ENCODE data around the gene ALDH1A3. TPM values are rescaled to one million over a fixed set of nuclear protein-coding genes. Genes with fewer than 3 reads are reported as not detected.

ALDH1A3 gene
- total RNA-seq, 1 experiment from 2014 or later: 248 TPM

DNA sequence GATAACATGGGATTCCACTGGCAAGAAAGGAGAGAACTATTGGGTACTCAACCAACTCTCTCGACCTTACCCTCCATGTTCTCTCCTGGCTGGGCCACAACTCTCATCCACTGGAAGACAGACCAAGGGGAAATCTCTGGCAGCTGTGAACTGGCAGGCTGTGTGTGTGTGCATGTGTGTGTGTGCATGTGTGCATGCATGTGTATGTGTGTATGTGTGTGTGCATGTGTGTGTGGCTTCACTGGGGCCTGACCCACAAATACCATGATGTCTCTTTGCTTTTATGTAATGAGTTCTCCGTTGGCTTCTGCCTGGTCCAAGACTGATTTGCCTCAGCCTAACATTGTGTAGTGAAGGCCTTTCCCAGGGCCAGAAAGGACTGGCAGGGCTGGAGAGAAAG is 4.1 kb upstream of the ALDH1A3 start:
- Histone ChIP-seq H3K9ac (ENCODE audit: low read length) (no peak overlapping the region), H3K9me3 (ENCODE audit: control insufficient read depth in 1 of 2, insufficient read depth in 1 of 2, low read depth in 1 of 2, low read length in 2 of 2) (no peaks in the 10 kb centered on the region), H3K27me3 (ENCODE audit: insufficient read depth, low read length) (no peaks in the 10 kb centered on the region), H3K27ac (ENCODE audit: low read depth, low read length) (no peak overlapping the region), H3K4me1 (ENCODE audit: control insufficient read depth in 1 of 2, insufficient read depth in 2 of 2, low read length in 2 of 2) (peaks cover 21 to 45% of the 10 kb centered on the region in 2 experiments), H4K20me1 (ENCODE audit: insufficient read depth) (no peaks in the 10 kb centered on the region), H3K4me2 (ENCODE audit: low read length) (no peak overlapping the region), H3K4me3 (replicated peaks in 1 of 2; ENCODE audit: low read depth in 1 of 2, low read length in 2 of 2) (no peak overlapping the region), H2AFZ (ENCODE audit: low read depth, low read length, poor library complexity, severe bottlenecking) (no peak overlapping the region), H3K36me3 (ENCODE audit: control insufficient read depth in 1 of 2, insufficient read depth in 2 of 2, low read length in 2 of 2) (no peaks in the 10 kb centered on the region), H3K9me2 (ENCODE audit: insufficient read depth) (no peaks in the 10 kb centered on the region), H3K79me2 (ENCODE audit: insufficient read depth, low read length) (peaks cover 20% of the 10 kb centered on the region)
- no peak for DNase-seq (ENCODE audit: low read depth, low spot score)
- ChIA-PET RAD21 (ENCODE audit: low non-redundant PET in 1 of 2, low total read pairs in 2 of 2, uncharacterized antibody in 2 of 2, unreplicated experiment in 2 of 2) (no interaction called here), POLR2A (no interaction called here), CTCF (interaction anchor here (1.6 kb wide), 1 partner anchor 204 kb away, joined by 5 read pairs; no protein-coding TSS in a partner anchor)
- ATAC-seq: no peak
- no TSS peak for BruUV-seq (replicated peaks)
- TF ChIP-seq FOSL1 (IDR thresholded peaks at IDR 0.05; ENCODE audit: low read depth) (no peak), SP1 (IDR thresholded peaks at IDR 0.05; ENCODE audit: low read depth) (no peak), POLR2AphosphoS5 (IDR thresholded peaks at IDR 0.05; ENCODE audit: low read depth, low read length) (no peak), CBX3 (IDR thresholded peaks at IDR 0.05; ENCODE audit: low read depth) (no peak), ZFX (IDR thresholded peaks at IDR 0.05) (no peak), EZH2 (IDR thresholded peaks at IDR 0.05) (no peak), TCF7L2 (IDR thresholded peaks at IDR 0.05; ENCODE audit: borderline replicate concordance, extremely low read depth, insufficient read depth, insufficient read length) (no peak)
- TF ChIP-seq, protein P1, sequence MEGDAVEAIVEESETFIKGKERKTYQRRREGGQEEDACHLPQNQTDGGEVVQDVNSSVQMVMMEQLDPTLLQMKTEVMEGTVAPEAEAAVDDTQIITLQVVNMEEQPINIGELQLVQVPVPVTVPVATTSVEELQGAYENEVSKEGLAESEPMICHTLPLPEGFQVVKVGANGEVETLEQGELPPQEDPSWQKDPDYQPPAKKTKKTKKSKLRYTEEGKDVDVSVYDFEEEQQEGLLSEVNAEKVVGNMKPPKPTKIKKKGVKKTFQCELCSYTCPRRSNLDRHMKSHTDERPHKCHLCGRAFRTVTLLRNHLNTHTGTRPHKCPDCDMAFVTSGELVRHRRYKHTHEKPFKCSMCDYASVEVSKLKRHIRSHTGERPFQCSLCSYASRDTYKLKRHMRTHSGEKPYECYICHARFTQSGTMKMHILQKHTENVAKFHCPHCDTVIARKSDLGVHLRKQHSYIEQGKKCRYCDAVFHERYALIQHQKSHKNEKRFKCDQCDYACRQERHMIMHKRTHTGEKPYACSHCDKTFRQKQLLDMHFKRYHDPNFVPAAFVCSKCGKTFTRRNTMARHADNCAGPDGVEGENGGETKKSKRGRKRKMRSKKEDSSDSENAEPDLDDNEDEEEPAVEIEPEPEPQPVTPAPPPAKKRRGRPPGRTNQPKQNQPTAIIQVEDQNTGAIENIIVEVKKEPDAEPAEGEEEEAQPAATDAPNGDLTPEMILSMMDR (IDR thresholded peaks at IDR 0.05 in 2 of 3, conservative IDR thresholded peaks at IDR 0.05 in 1 of 3; ENCODE audit: borderline replicate concordance in 1 of 3, insufficient read depth in 1 of 3, low read depth in 2 of 3, low read length in 2 of 3): no peak
- TF ChIP-seq, protein P2, sequence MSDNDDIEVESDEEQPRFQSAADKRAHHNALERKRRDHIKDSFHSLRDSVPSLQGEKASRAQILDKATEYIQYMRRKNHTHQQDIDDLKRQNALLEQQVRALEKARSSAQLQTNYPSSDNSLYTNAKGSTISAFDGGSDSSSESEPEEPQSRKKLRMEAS (IDR thresholded peaks at IDR 0.05): no peak
- TF ChIP-seq, protein P3, sequence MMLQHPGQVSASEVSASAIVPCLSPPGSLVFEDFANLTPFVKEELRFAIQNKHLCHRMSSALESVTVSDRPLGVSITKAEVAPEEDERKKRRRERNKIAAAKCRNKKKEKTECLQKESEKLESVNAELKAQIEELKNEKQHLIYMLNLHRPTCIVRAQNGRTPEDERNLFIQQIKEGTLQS (IDR thresholded peaks at IDR 0.05): no peak
- TF ChIP-seq, protein P4, sequence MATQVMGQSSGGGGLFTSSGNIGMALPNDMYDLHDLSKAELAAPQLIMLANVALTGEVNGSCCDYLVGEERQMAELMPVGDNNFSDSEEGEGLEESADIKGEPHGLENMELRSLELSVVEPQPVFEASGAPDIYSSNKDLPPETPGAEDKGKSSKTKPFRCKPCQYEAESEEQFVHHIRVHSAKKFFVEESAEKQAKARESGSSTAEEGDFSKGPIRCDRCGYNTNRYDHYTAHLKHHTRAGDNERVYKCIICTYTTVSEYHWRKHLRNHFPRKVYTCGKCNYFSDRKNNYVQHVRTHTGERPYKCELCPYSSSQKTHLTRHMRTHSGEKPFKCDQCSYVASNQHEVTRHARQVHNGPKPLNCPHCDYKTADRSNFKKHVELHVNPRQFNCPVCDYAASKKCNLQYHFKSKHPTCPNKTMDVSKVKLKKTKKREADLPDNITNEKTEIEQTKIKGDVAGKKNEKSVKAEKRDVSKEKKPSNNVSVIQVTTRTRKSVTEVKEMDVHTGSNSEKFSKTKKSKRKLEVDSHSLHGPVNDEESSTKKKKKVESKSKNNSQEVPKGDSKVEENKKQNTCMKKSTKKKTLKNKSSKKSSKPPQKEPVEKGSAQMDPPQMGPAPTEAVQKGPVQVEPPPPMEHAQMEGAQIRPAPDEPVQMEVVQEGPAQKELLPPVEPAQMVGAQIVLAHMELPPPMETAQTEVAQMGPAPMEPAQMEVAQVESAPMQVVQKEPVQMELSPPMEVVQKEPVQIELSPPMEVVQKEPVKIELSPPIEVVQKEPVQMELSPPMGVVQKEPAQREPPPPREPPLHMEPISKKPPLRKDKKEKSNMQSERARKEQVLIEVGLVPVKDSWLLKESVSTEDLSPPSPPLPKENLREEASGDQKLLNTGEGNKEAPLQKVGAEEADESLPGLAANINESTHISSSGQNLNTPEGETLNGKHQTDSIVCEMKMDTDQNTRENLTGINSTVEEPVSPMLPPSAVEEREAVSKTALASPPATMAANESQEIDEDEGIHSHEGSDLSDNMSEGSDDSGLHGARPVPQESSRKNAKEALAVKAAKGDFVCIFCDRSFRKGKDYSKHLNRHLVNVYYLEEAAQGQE (IDR thresholded peaks at IDR 0.05; ENCODE audit: low read depth): no peak
- intact Hi-C loops (cut with micrococcal nuclease): no loop called here

Data from HCT116 (cell line).